Upper lobe of right lung (tissue), 1 donor: ENCODE measurements around the gene PTPRG. TPM values are rescaled to one million over a fixed set of nuclear protein-coding genes. Genes with fewer than 3 reads are reported as not detected.
"Not testable (repeated sequence)": the region's sequence is repeated elsewhere in the genome, so short reads cannot be mapped to it uniquely, and the experiment has no call there.

ENCODE experiments used
- ATAC-seq: fragments of 200-7000 bp; cut with Tn5 transposase; one replicate; pipeline ENCODE4 v1.9.1; 2020; ENCODE audit warnings: mild to moderate bottlenecking, moderate library complexity
- DNase-seq: peaks from one replicate; pipeline ENCODE4 v3.0.0-alpha.2; 2020
- H3K27ac ChIP-seq: fragments of 200-600 bp; one replicate; pipeline ENCODE4 v1.8.0; 2022
- H3K27me3 ChIP-seq: fragments of 200-600 bp; one replicate; pipeline ENCODE4 v1.8.0; 2022; ENCODE audit warnings: mild to moderate bottlenecking
- H3K36me3 ChIP-seq: fragments of 200-600 bp; one replicate; pipeline ENCODE4 v1.8.0; 2022
- H3K4me1 ChIP-seq: fragments of 200-600 bp; one replicate; pipeline ENCODE4 v1.8.0; 2022
- H3K4me3 ChIP-seq: fragments of 200-600 bp; one replicate; pipeline ENCODE4 v1.8.0; 2022; ENCODE audit warnings: mild to moderate bottlenecking
- H3K9me3 ChIP-seq: fragments of 200-600 bp; one replicate; pipeline ENCODE4 v1.8.0; 2022
- CTCF ChIP-seq: fragments of 200-600 bp; IDR thresholded peaks from one replicate; pipeline ENCODE4 v1.8.0; 2022; ENCODE audit warnings: antibody characterized with exemption
- intact Hi-C: fragments of 100-400 bp; cut with DNase I; formaldehyde crosslinking; loops from one replicate; pipeline ENCODE4 v1.11.0; 2022
- total RNA-seq: library from RNA; stranded (reverse); fragmentation: NEBNext Ultra II Directional; extraction: Animal tissue kit (Norgen Biotek cat#: 25700); gene quantifications from one replicate; pipeline ENCODE4 v1.2.1, GENCODE V29; 2021
- donor health status: DM: no; HTN: yes; CAD: no; lungs with severe emphysema.

The PTPRG gene
- total RNA-seq, 1 donor from 2014 or later = 86.7 TPM

GRCh38 chr3:61707492-61707891 is 146.1 kb downstream of the PTPRG start:
- Histone ChIP-seq H3K4me1 (no peaks in the 10 kb centered on the region), H3K27ac (no peak overlapping the region), H3K4me3 (no peak overlapping the region), H3K27me3 (no peaks in the 10 kb centered on the region), H3K9me3 (no peaks in the 10 kb centered on the region), H3K36me3 (no peaks in the 10 kb centered on the region)
- ATAC-seq (no peak), DNase-seq (no peak)
- no peak for TF ChIP-seq CTCF
- intact Hi-C loops = no loop called here

- H3K27me3 ChIP-seq, intact Hi-C loops, H3K9me3 ChIP-seq, DNase-seq, H3K36me3 ChIP-seq, H3K27ac ChIP-seq, H3K4me1 ChIP-seq, H3K4me3 ChIP-seq, ATAC-seq: not testable (repeated sequence)
Observed at GRCh38 chr3:61710920-61711319, 149.5 kb downstream of the PTPRG start.

GRCh38 chr3:61714225-61714624 is 152.9 kb downstream of the PTPRG start:
- H3K4me3 ChIP-seq = no peak overlapping the region
- intact Hi-C loops = no loop called here
- no peak for ATAC-seq

GRCh38 chr3:61715886-61716527 is 154.6 kb downstream of the PTPRG start:
- Histone ChIP-seq H3K9me3 (no peaks in the 10 kb centered on the region), H3K27ac (no peak overlapping the region), H3K27me3 (no peaks in the 10 kb centered on the region), H3K4me1 (no peaks in the 10 kb centered on the region), H3K36me3 (no peaks in the 10 kb centered on the region), H3K4me3 (no peak overlapping the region)
- DNase-seq = no peak
- intact Hi-C loops = no loop called here
- no peak for TF ChIP-seq CTCF
- no peak for ATAC-seq

More at GRCh38 chr3:61714225-61714624, 152.9 kb downstream of the PTPRG start:
- H3K27ac ChIP-seq = no peak overlapping the region
- no peak for TF ChIP-seq CTCF
- no peaks in the 10 kb centered on the region for H3K4me1 ChIP-seq
- no peak for DNase-seq
- no peaks in the 10 kb centered on the region for H3K9me3 ChIP-seq
- no peaks in the 10 kb centered on the region for H3K36me3 ChIP-seq
- no peaks in the 10 kb centered on the region for H3K27me3 ChIP-seq

- intact Hi-C loops, DNase-seq, H3K27ac ChIP-seq, H3K4me1 ChIP-seq, H3K4me3 ChIP-seq, H3K27me3 ChIP-seq, H3K9me3 ChIP-seq, ATAC-seq, H3K36me3 ChIP-seq: not testable (repeated sequence)
Observed at GRCh38 chr3:61716693-61717092, 155.3 kb downstream of the PTPRG start.

GRCh38 chr3:61718565-61718964 is 157.2 kb downstream of the PTPRG start:
- intact Hi-C loops = no loop called here
- Histone ChIP-seq H3K27me3 (no peaks in the 10 kb centered on the region), H3K27ac (no peak overlapping the region), H3K4me3 (no peak overlapping the region), H3K4me1 (no peaks in the 10 kb centered on the region), H3K36me3 (no peaks in the 10 kb centered on the region), H3K9me3 (no peaks in the 10 kb centered on the region)
- DNase-seq = no peak
- no peak for TF ChIP-seq CTCF
- ATAC-seq = no peak
